HepG2 (cell line): Measurements from ENCODE around the gene JUND. TPM values are rescaled to one million over a fixed set of nuclear protein-coding genes. Genes with fewer than 3 reads are reported as not detected.

Experiments used
- ATRX ChIP-seq: sonication (generic); formaldehyde crosslinking; IDR thresholded peaks from 2 replicates; pipeline ENCODE4 v1.4.0; 2020; ENCODE audit warnings: missing genetic modification reagents, borderline replicate concordance
- CEBPG ChIP-seq: IDR thresholded peaks from 2 replicates; pipeline ENCODE4 v1.6.1; 2016
- FOXC1 ChIP-seq: sonication (generic); formaldehyde crosslinking; IDR thresholded peaks from 2 replicates; pipeline ENCODE4 v1.8.0; 2022; ENCODE audit warnings: mild to moderate bottlenecking, missing genetic modification reagents, borderline replicate concordance
- JARID2 ChIP-seq: sonication (generic); formaldehyde crosslinking; IDR thresholded peaks from 2 replicates; pipeline ENCODE4 v1.8.1; 2023; ENCODE audit warnings: missing genetic modification reagents, inconsistent platforms; ENCODE audit not compliant: insufficient replicate concordance
- MED13 ChIP-seq: sonication (generic); formaldehyde crosslinking; IDR thresholded peaks from 2 replicates; pipeline ENCODE4 v1.5.0; 2020; ENCODE audit warnings: missing genetic modification reagents
- MXD4 ChIP-seq: IDR thresholded peaks from 2 replicates; pipeline ENCODE4 v1.6.1; 2016; ENCODE audit warnings: mild to moderate bottlenecking, missing biosample characterization, missing genetic modification reagents
- PAF1 ChIP-seq: IDR thresholded peaks from 2 replicates; pipeline ENCODE4 v1.6.1; 2016; ENCODE audit warnings: missing genetic modification reagents, missing compliant biosample characterization
- PRPF4 ChIP-seq: fragments of 200-400 bp; formaldehyde crosslinking; IDR thresholded peaks from 2 replicates; pipeline ENCODE4 v1.6.1; 2016; ENCODE audit warnings: low read length, low read depth; ENCODE audit not compliant: poor library complexity, severe bottlenecking
- RXRA ChIP-seq: sonication (generic); formaldehyde crosslinking; IDR thresholded peaks from 2 replicates; pipeline ENCODE4 v1.5.1; 2020; ENCODE audit warnings: missing genetic modification reagents
- TSC22D2 ChIP-seq: sonication (generic); formaldehyde crosslinking; IDR thresholded peaks from 2 replicates; pipeline ENCODE4 v1.5.1; 2020; ENCODE audit warnings: missing genetic modification reagents, mild to moderate bottlenecking, borderline replicate concordance
- ZKSCAN1 ChIP-seq: fragments of 150-350 bp; IDR thresholded peaks from 2 replicates; pipeline ENCODE4 v1.6.1; 2014; ENCODE audit warnings: low read length
- ZMAT5 ChIP-seq: sonication (generic); formaldehyde crosslinking; IDR thresholded peaks from 2 replicates; pipeline ENCODE4 v1.5.0; 2020; ENCODE audit warnings: mild to moderate bottlenecking, low read depth, missing genetic modification reagents, borderline replicate concordance
- ZNF207 ChIP-seq: fragments of 450-650 bp; IDR thresholded peaks from 2 replicates; pipeline ENCODE4 v1.6.1; 2016; ENCODE audit warnings: antibody characterized with exemption, borderline replicate concordance
- ZNF567 ChIP-seq: sonication (generic); formaldehyde crosslinking; IDR thresholded peaks from 2 replicates; pipeline ENCODE4 v1.8.1; 2023; ENCODE audit warnings: mild to moderate bottlenecking, missing genetic modification reagents, borderline replicate concordance
- ZNF674 ChIP-seq: sonication (generic); formaldehyde crosslinking; IDR thresholded peaks from 2 replicates; pipeline ENCODE4 v1.5.0; 2020; ENCODE audit warnings: low read depth, mild to moderate bottlenecking, missing genetic modification reagents
- ZNF747 ChIP-seq: sonication (generic); formaldehyde crosslinking; IDR thresholded peaks from 2 replicates; pipeline ENCODE4 v1.8.1; 2023; ENCODE audit warnings: missing genetic modification reagents, mild to moderate bottlenecking, borderline replicate concordance
- ZNF839 ChIP-seq: sonication (generic); formaldehyde crosslinking; IDR thresholded peaks from 2 replicates; pipeline ENCODE4 v1.4.0; 2020; ENCODE audit warnings: missing genetic modification reagents, mild to moderate bottlenecking, borderline replicate concordance
- ZSCAN22 ChIP-seq: sonication (generic); formaldehyde crosslinking; IDR thresholded peaks from 2 replicates; pipeline ENCODE4 v1.4.0; 2020; ENCODE audit warnings: mild to moderate bottlenecking, missing genetic modification reagents
- polyA plus RNA-seq, 8 experiments: library from polyadenylated mRNA; depleted of rRNA in 3 of 8; stranded (reverse) in 7 of 8; unstranded in 1 of 8; fragments of >200 nt; fragmentation: Illumina TruSeq in 4 of 8; extraction: Trizol in 4 of 8; gene quantifications; 2 replicates each; pipeline versions ENCODE4 v1.2.1 to v1.2.3, GENCODE V29; 2011 to 2016; ENCODE audit warnings: low read depth in 4 of 8, missing spikeins in 1 of 8, mixed read lengths in 1 of 8; ENCODE audit not compliant: insufficient read depth in 1 of 8
- total RNA-seq, 5 experiments: library from RNA; depleted of rRNA; stranded (reverse); fragments of >200 nt; fragmentation: Illumina TruSeq; extraction: Trizol; gene quantifications; 2 replicates each; pipeline ENCODE4 v1.2.3, GENCODE V29; 2016; ENCODE audit warnings: low read depth in 1 of 5
- TF ChIP-seq, protein P1 (sequence below): sonication (generic); formaldehyde crosslinking; IDR thresholded peaks from 2 replicates; pipeline ENCODE4 v1.9.0; 2021; ENCODE audit warnings: missing genetic modification reagents, mild to moderate bottlenecking, borderline replicate concordance
- TF ChIP-seq, protein P2 (sequence below), 2 experiments: sonication (generic) in 1 of 2; formaldehyde crosslinking in 1 of 2; IDR thresholded peaks; 2 replicates each; pipeline versions ENCODE4 v1.6.1 to v1.9.0; 2014 to 2022; ENCODE audit warnings: antibody characterized with exemption in 1 of 2, borderline replicate concordance in 1 of 2, inconsistent platforms in 1 of 2, low read depth in 1 of 2, missing genetic modification reagents in 1 of 2

The JUND gene
- total and polyA plus RNA-seq, 2 of the 13 experiments (the other 11 are each of a cell fraction or from before 2014, with no cell fraction given): 41.2 to 59.8 TPM

GRCh38 chr19:18280247-18281081 is 958 bp downstream of the JUND start (continued):
- TF ChIP-seq, protein P1, sequence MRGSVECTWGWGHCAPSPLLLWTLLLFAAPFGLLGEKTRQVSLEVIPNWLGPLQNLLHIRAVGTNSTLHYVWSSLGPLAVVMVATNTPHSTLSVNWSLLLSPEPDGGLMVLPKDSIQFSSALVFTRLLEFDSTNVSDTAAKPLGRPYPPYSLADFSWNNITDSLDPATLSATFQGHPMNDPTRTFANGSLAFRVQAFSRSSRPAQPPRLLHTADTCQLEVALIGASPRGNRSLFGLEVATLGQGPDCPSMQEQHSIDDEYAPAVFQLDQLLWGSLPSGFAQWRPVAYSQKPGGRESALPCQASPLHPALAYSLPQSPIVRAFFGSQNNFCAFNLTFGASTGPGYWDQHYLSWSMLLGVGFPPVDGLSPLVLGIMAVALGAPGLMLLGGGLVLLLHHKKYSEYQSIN (CRISPR knock-in tag): no peak
- TF ChIP-seq JARID2 (no peak), PAF1 (0 out of 2 replicates have a peak, but pooled peaks have one; percentile 74), MXD4 (CRISPR knock-in tag) (peak; percentile 52), ZMAT5 (no peak), FOXC1 (CRISPR knock-in tag) (peak; percentile 60; the same call in 1 of the 2 replicates), ATRX (CRISPR knock-in tag) (no peak), ZNF839 (no peak), ZNF567 (CRISPR knock-in tag) (no peak), ZNF674 (no peak), ZNF207 (no peak), PRPF4 (no peak), ZNF747 (no peak), TSC22D2 (no peak), CEBPG (CRISPR knock-in tag) (0 out of 2 replicates have a peak, but pooled peaks have one; percentile 6), ZKSCAN1 (no peak), MED13 (CRISPR knock-in tag) (peak; percentile 64; the same call in 1 of the 2 replicates), RXRA (CRISPR knock-in tag) (no peak), ZSCAN22 (CRISPR knock-in tag) (no peak)
- TF ChIP-seq, protein P2, sequence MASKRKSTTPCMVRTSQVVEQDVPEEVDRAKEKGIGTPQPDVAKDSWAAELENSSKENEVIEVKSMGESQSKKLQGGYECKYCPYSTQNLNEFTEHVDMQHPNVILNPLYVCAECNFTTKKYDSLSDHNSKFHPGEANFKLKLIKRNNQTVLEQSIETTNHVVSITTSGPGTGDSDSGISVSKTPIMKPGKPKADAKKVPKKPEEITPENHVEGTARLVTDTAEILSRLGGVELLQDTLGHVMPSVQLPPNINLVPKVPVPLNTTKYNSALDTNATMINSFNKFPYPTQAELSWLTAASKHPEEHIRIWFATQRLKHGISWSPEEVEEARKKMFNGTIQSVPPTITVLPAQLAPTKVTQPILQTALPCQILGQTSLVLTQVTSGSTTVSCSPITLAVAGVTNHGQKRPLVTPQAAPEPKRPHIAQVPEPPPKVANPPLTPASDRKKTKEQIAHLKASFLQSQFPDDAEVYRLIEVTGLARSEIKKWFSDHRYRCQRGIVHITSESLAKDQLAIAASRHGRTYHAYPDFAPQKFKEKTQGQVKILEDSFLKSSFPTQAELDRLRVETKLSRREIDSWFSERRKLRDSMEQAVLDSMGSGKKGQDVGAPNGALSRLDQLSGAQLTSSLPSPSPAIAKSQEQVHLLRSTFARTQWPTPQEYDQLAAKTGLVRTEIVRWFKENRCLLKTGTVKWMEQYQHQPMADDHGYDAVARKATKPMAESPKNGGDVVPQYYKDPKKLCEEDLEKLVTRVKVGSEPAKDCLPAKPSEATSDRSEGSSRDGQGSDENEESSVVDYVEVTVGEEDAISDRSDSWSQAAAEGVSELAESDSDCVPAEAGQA (IDR thresholded peaks at IDR 0.05; ENCODE audit: low read depth): no peak
- TF ChIP-seq, protein P2 (CRISPR knock-in tag; IDR thresholded peaks at IDR 0.05; ENCODE audit: borderline replicate concordance): no peak
